Measurements from ENCODE around the gene SEPTIN5. TPM values are rescaled to one million over a fixed set of nuclear protein-coding genes. Genes with fewer than 3 reads are reported as not detected.

The SEPTIN5 gene
- total RNA-seq, 1 donor from 2014 or later, result 32.0 TPM

DNA sequence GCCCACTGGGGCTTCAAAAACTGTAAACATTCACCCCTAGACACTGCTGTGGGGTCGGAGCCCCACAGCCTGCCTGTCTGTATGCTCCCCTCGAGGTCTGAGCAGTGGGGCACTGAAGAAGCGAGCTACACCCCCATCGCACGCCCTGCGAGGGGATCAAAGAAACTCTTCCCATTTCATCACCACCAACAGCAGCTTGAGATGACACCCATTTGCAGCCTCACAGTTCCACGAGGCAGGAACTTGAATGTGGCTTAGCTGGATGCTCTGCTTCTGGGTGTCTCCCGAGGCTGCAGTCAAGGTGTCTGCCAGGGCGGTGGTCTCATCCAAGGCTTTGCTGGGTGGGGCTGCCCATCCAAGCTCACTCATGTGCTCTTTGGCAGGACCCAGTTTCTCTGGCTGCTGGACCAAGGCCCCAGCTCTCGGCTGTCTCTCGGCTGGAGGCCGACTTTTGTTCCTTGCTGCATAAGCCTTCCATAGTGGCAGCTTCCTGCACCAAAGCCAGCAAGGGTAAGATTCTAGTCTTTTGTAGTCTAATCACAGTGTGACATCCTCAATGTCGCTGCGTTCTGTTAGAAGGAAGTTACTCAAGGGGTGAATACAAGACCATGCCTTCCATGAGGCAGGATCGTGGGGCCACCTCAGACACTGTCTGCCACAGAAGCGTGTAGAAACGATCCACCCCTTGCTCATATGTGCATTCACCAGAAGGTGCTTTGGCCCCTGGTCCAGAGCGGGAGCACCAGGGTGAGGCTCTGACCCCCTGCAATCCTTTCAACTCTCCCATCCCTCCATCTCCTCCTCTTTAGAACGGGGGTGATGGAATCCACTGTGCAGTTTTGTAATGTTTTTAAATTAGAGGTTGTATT, 46.2 kb upstream of the SEPTIN5 start:
- TF ChIP-seq CTCF (IDR thresholded peaks at IDR 0.05; ENCODE audit: unreplicated experiment), result no peak
- Mint-ChIP-seq H3K4me1 (ENCODE audit: low read depth) (peaks cover 2% of the 10 kb centered on the region), H3K9me3 (ENCODE audit: low read depth) (peaks cover 5% of the 10 kb centered on the region), H3K4me3 (ENCODE audit: low read depth) (no peak overlapping the region), H3K27me3 (peaks cover 37% of the 10 kb centered on the region), H3K27ac (no peak overlapping the region), H3K36me3 (ENCODE audit: insufficient read depth) (no peaks in the 10 kb centered on the region)
- DNase-seq (ENCODE audit: low spot score, unreplicated experiment), result no peak

GRCh38 chr22:19668748-19669147, 45.6 kb upstream of the SEPTIN5 start:
- H3K4me3 Mint-ChIP-seq (ENCODE audit: low read depth), result no peak overlapping the region
- peaks cover 2% of the 10 kb centered on the region for H3K4me1 Mint-ChIP-seq (ENCODE audit: low read depth)
- H3K9me3 Mint-ChIP-seq (ENCODE audit: low read depth), result peaks cover 5% of the 10 kb centered on the region
- no peak overlapping the region for H3K27ac Mint-ChIP-seq
- TF ChIP-seq CTCF (IDR thresholded peaks at IDR 0.05; ENCODE audit: unreplicated experiment), result no peak
- H3K36me3 Mint-ChIP-seq (ENCODE audit: insufficient read depth), result no peaks in the 10 kb centered on the region
- H3K27me3 Mint-ChIP-seq, result peaks cover 35% of the 10 kb centered on the region
- no peak for DNase-seq (ENCODE audit: low spot score, unreplicated experiment)

DNA sequence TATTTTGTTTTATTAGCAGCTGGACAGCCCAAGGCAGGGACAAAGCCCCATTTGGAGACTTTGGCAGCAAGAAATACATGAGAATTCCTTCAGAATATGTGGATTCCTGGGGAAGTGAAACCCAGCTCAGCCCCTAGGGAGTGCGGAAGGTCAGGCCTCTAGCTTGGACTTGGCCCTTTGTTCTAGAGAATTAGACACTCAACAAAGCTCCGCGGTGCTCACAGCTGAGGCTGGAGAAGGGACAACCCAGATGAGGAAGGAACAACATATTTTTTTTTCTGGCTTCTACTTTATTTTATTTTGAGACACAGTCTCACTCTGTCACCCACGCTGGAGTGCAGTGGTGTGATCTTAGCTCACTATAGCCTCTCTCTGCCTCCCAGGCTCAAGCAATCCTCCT, 44.7 kb upstream of the SEPTIN5 start:
- no peak for TF ChIP-seq CTCF (IDR thresholded peaks at IDR 0.05; ENCODE audit: unreplicated experiment)
- no peak for DNase-seq (ENCODE audit: low spot score, unreplicated experiment)
- Mint-ChIP-seq H3K27me3 (peaks cover 33% of the 10 kb centered on the region), H3K9me3 (ENCODE audit: low read depth) (peaks cover 5% of the 10 kb centered on the region), H3K4me1 (ENCODE audit: low read depth) (no peaks in the 10 kb centered on the region), H3K27ac (no peak overlapping the region), H3K4me3 (ENCODE audit: low read depth) (no peak overlapping the region), H3K36me3 (ENCODE audit: insufficient read depth) (no peaks in the 10 kb centered on the region)

DNA sequence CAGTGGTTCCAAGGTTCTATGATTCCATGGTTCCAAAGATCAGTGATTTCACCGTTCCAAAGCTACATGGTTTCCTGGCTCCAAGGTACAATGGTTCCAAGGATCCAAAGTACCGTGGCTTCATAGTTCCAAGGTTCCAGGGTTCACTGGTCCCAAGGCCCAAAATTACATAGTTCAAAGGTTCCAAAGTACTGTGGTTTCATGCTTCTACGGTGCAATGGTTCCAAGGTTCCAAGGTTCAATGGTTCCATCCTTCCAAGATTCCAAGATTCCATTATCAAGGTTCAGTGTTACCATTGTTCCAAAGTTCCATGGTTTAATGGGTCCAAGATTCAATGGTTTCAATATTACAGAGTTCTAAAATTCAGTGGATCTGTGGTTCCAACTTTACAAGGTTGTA, 43.0 kb upstream of the SEPTIN5 start:
- no peaks in the 10 kb centered on the region for H3K4me1 Mint-ChIP-seq (ENCODE audit: low read depth)
- no peak for DNase-seq (ENCODE audit: low spot score, unreplicated experiment)
- H3K36me3 Mint-ChIP-seq (ENCODE audit: insufficient read depth), result no peaks in the 10 kb centered on the region
- peaks cover 37% of the 10 kb centered on the region for H3K27me3 Mint-ChIP-seq
- peaks cover 5% of the 10 kb centered on the region for H3K9me3 Mint-ChIP-seq (ENCODE audit: low read depth)
- no peak overlapping the region for H3K27ac Mint-ChIP-seq
- no peak overlapping the region for H3K4me3 Mint-ChIP-seq (ENCODE audit: low read depth)
- no peak for TF ChIP-seq CTCF (IDR thresholded peaks at IDR 0.05; ENCODE audit: unreplicated experiment)

DNA sequence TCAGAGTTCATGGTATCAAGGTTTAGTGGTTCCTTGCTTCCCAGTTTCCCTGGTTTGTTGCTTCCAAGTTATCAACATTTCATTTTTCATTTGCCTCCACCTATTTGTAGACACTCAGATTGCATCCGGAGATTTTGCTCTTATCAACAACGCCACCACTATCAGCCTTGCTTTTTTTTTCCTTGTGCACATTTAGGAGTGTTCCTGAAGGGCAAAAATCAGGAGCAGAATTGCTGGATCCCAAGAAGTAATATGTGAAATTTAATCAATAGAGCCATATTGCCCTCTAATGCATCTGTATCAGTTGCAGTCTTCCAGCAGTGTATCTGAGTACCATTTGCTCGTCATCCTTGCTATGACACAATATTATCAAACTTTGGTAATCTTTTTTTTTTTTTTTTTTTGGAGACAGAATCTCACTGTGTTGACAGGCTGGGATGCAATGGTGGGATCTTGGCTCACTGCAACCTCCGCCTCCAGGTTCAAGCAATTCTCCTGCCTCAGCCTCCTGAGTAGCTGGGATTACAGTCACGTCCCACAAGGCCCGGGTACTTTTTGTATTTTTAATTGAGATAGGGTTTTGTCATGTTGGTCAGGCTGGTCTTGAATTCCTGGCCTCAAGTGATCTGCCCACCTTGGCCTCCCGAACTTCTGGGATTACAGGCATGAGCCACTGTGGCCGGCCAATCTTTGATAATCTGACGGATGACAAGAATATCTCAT, 42.1 kb upstream of the SEPTIN5 start:
- H3K9me3 Mint-ChIP-seq (ENCODE audit: low read depth), result peaks cover 5% of the 10 kb centered on the region
- H3K4me3 Mint-ChIP-seq (ENCODE audit: low read depth), result no peak overlapping the region
- H3K4me1 Mint-ChIP-seq (ENCODE audit: low read depth), result no peaks in the 10 kb centered on the region
- H3K27ac Mint-ChIP-seq, result no peak overlapping the region
- H3K36me3 Mint-ChIP-seq (ENCODE audit: insufficient read depth), result no peaks in the 10 kb centered on the region
- DNase-seq (ENCODE audit: low spot score, unreplicated experiment), result no peak
- no peak for TF ChIP-seq CTCF (IDR thresholded peaks at IDR 0.05; ENCODE audit: unreplicated experiment)
- peaks cover 33% of the 10 kb centered on the region for H3K27me3 Mint-ChIP-seq

Measured in progenitor cell of endocrine pancreas (in vitro differentiated cells).